ENCODE results near the gene PLGRKT. TPM values are rescaled to one million over a fixed set of nuclear protein-coding genes. Genes with fewer than 3 reads are reported as not detected.
"Not testable (repeated sequence)": the region's sequence is repeated elsewhere in the genome, so short reads cannot be mapped to it uniquely, and the experiment has no call there.

Gene PLGRKT
- total RNA-seq, 2 donors from 2014 or later = 3.3 to 7.8 TPM

GRCh38 chr9:5446451-5447236 lies 8.9 kb upstream of the PLGRKT start:
- WGBS, 2 donors = 67% methylated on average over 3 of the region's 3 CpGs
- TF ChIP-seq POLR2A (IDR thresholded peaks at IDR 0.05) (no peak), CTCF (IDR thresholded peaks at IDR 0.05) (no peak)
- H3K27ac ChIP-seq = no peak overlapping the region
- H3K9me3 ChIP-seq = no peaks in the 10 kb centered on the region
- intact Hi-C loops (cut with DNase I) = no loop called here
- no peaks in the 10 kb centered on the region for H3K36me3 ChIP-seq (replicated peaks in 1 of 2; ENCODE audit: insufficient read depth in 1 of 2, low read depth in 2 of 2)
- peaks cover 6% of the 10 kb centered on the region for H3K4me1 ChIP-seq
- DNase-seq = no peak
- ATAC-seq = no peak
- no peaks in the 10 kb centered on the region for H3K27me3 ChIP-seq
- no peak overlapping the region for H3K4me3 ChIP-seq

- H3K27me3 ChIP-seq = no peaks in the 10 kb centered on the region
- intact Hi-C loops (cut with DNase I) = no loop called here
- H3K27ac ChIP-seq = no peak overlapping the region
- no peaks in the 10 kb centered on the region for H3K9me3 ChIP-seq
- ATAC-seq (no peak), DNase-seq (no peak)
- TF ChIP-seq POLR2A (IDR thresholded peaks at IDR 0.05) (no peak), CTCF (IDR thresholded peaks at IDR 0.05) (no peak)
- H3K4me3 ChIP-seq = no peak overlapping the region
- no peaks in the 10 kb centered on the region for H3K36me3 ChIP-seq (replicated peaks in 1 of 2; ENCODE audit: insufficient read depth in 1 of 2, low read depth in 2 of 2)
- H3K4me1 ChIP-seq = peaks cover 6% of the 10 kb centered on the region
These were observed 8.2 kb upstream of the PLGRKT start for GRCh38 chr9:5445886-5446285.

GRCh38 chr9:5445096-5445495 lies 7.4 kb upstream of the PLGRKT start:
- intact Hi-C loops (cut with DNase I); H3K9me3 ChIP-seq; H3K4me1 ChIP-seq; H3K4me3 ChIP-seq; H3K27me3 ChIP-seq; H3K36me3 ChIP-seq (replicated peaks in 1 of 2; ENCODE audit: insufficient read depth in 1 of 2, low read depth in 2 of 2); ATAC-seq; DNase-seq; H3K27ac ChIP-seq: not testable (repeated sequence)
- 70 to 81% methylated on average over 4 of the region's 4 CpGs for WGBS, 2 donors

GRCh38 chr9:5443850-5444249 lies 6.1 kb upstream of the PLGRKT start:
- DNase-seq (no peak), ATAC-seq (no peak)
- no peak overlapping the region for H3K27ac ChIP-seq
- no peak for TF ChIP-seq CTCF (IDR thresholded peaks at IDR 0.05)
- TF ChIP-seq POLR2A (IDR thresholded peaks at IDR 0.05) = no peak
- intact Hi-C loops (cut with DNase I) = no loop called here
- H3K27me3 ChIP-seq = no peaks in the 10 kb centered on the region
- H3K36me3 ChIP-seq (replicated peaks in 1 of 2; ENCODE audit: insufficient read depth in 1 of 2, low read depth in 2 of 2) = no peaks in the 10 kb centered on the region
- 66 to 68% methylated on average over 2 of the region's 2 CpGs for WGBS, 2 donors
- H3K4me3 ChIP-seq = no peak overlapping the region
- no peaks in the 10 kb centered on the region for H3K9me3 ChIP-seq
- H3K4me1 ChIP-seq = no peaks in the 10 kb centered on the region

- Histone ChIP-seq H3K36me3 (replicated peaks in 1 of 2; ENCODE audit: insufficient read depth in 1 of 2, low read depth in 2 of 2) (no peaks in the 10 kb centered on the region), H3K27me3 (no peaks in the 10 kb centered on the region), H3K9me3 (no peaks in the 10 kb centered on the region), H3K27ac (no peak overlapping the region), H3K4me1 (peaks cover 5% of the 10 kb centered on the region), H3K4me3 (no peak overlapping the region)
- ATAC-seq = no peak
- 37 to 38% methylated on average over 2 of the region's 2 CpGs for WGBS, 2 donors
- DNase-seq = peak; percentile 57 to 63 (median 60)
- peak; percentile 16 to 65 (median 59) for TF ChIP-seq CTCF (IDR thresholded peaks at IDR 0.05)
- TF ChIP-seq POLR2A (IDR thresholded peaks at IDR 0.05) = no peak
- intact Hi-C loops (cut with DNase I) = no loop called here
These were observed 4.8 kb upstream of the PLGRKT start for GRCh38 chr9:5442400-5443011.

All from body of pancreas (tissue), 4 donors.